Forelimb muscle (tissue), 1 donor: Measurements from ENCODE around the gene CUL1. TPM values are rescaled to one million over a fixed set of nuclear protein-coding genes. Genes with fewer than 3 reads are reported as not detected.

ENCODE experiments used
- DNase-seq: peaks from one replicate; pipeline ENCODE4 v3.0.0-alpha.2; 2013; ENCODE audit warnings: low read depth
- polyA plus RNA-seq: library from polyadenylated mRNA; unstranded; fragments of 120-200 nt; gene quantifications from one replicate; pipeline ENCODE4 v1.2.1, GENCODE V29; 2013; ENCODE audit not compliant: insufficient read length

CUL1 gene
- polyA plus RNA-seq, 1 donor: 54.1 TPM

- no peak for DNase-seq
Observed at GRCh38 chr7:148718431-148718830, 19.7 kb downstream of the CUL1 start.

- DNase-seq: no peak
Observed at GRCh38 chr7:148719753-148720152, 21.1 kb downstream of the CUL1 start.

GRCh38 chr7:148720472-148720871, 21.8 kb downstream of the CUL1 start:
- no peak for DNase-seq

- DNase-seq: no peak
Observed at GRCh38 chr7:148721390-148721789, 22.7 kb downstream of the CUL1 start.

GRCh38 chr7:148722340-148723165, 23.9 kb downstream of the CUL1 start:
- no peak for DNase-seq

- DNase-seq: no peak
Observed at GRCh38 chr7:148723166-148723559, 24.5 kb downstream of the CUL1 start.

- no peak for DNase-seq
Observed at GRCh38 chr7:148723846-148724245, 25.1 kb downstream of the CUL1 start.

- no peak for DNase-seq
Observed at GRCh38 chr7:148726385-148726784, 27.7 kb downstream of the CUL1 start.

- DNase-seq: no peak
Observed at GRCh38 chr7:148727501-148728278, 29.0 kb downstream of the CUL1 start.

GRCh38 chr7:148729984-148730733, 31.5 kb downstream of the CUL1 start:
- no peak for DNase-seq

GRCh38 chr7:148732862-148733261, 34.2 kb downstream of the CUL1 start:
- no peak for DNase-seq

GRCh38 chr7:148733496-148733895, 34.8 kb downstream of the CUL1 start:
- no peak for DNase-seq

- no peak for DNase-seq
Observed at GRCh38 chr7:148735141-148735540, 36.4 kb downstream of the CUL1 start.

- DNase-seq: no peak
Observed at GRCh38 chr7:148735967-148736366, 37.3 kb downstream of the CUL1 start.

- DNase-seq: no peak
Observed at GRCh38 chr7:148738737-148739535, 40.2 kb downstream of the CUL1 start.

GRCh38 chr7:148746135-148746534, 47.4 kb downstream of the CUL1 start:
- no peak for DNase-seq

- DNase-seq: no peak
Observed at GRCh38 chr7:148747274-148747673, 48.6 kb downstream of the CUL1 start.

GRCh38 chr7:148750442-148751355, 52.0 kb downstream of the CUL1 start:
- DNase-seq: no peak

GRCh38 chr7:148753224-148753623, 54.5 kb downstream of the CUL1 start:
- DNase-seq: no peak

GRCh38 chr7:148754912-148755311, 56.2 kb downstream of the CUL1 start:
- no peak for DNase-seq
